ENCODE measurements around the gene B3GNT5. TPM values are rescaled to one million over a fixed set of nuclear protein-coding genes. Genes with fewer than 3 reads are reported as not detected.

The B3GNT5 gene
- polyA plus RNA-seq, 3 donors, result 14.1 to 17.7 (median 14.2) TPM

- H4K20me1 ChIP-seq (ENCODE audit: insufficient read depth, low read length), result no peaks in the 10 kb centered on the region
- H3K27me3 ChIP-seq (ENCODE audit: control insufficient read depth in 2 of 2, insufficient read depth in 2 of 2, low read length in 2 of 2), result no peaks in the 10 kb centered on the region
- H3K4me2 ChIP-seq (replicated peaks; ENCODE audit: extremely low read depth, low read length, poor library complexity, severe bottlenecking), result peak overlapping the region; percentile 27
- no peaks in the 10 kb centered on the region for H3K9me3 ChIP-seq (replicated peaks in 1 of 2; ENCODE audit: control insufficient read depth in 1 of 2, insufficient read depth in 1 of 2, low read length in 2 of 2)
- Mint-ChIP-seq H3K27ac (peak overlapping the region; percentile 77 to 94 (median 92)), H3K9me3 (peaks cover 0 to 8% (median 1%) of the 10 kb centered on the region in 7 donors), H3K36me3 (peaks cover 0 to 1% of the 10 kb centered on the region in 2 donors), H3K27me3 (ENCODE audit: low read depth in 3 of 3) (peaks cover 0 to 3% (median 3%) of the 10 kb centered on the region in 3 donors), H3K4me3 (peak overlapping the region; percentile 61 to 71), H3K4me1 (peaks cover 60% of the 10 kb centered on the region)
- peaks cover 46 to 49% of the 10 kb centered on the region in 2 donors for H3K4me1 ChIP-seq (ENCODE audit: control insufficient read depth in 1 of 2, insufficient read depth in 2 of 2, low read length in 2 of 2)
- intact Hi-C loops (cut with micrococcal nuclease), result loop anchor here (5.0 to 10.0 kb wide), 2 partner anchors 41 to 86 kb away; no protein-coding TSS in a partner anchor
- peak; percentile 76 to 93 (median 86) for DNase-seq
- H3K36me3 ChIP-seq (replicated peaks in 1 of 2; ENCODE audit: control insufficient read depth in 1 of 2, insufficient read depth in 2 of 2, low read length in 2 of 2), result no peaks in the 10 kb centered on the region
- H3K79me2 ChIP-seq (ENCODE audit: insufficient read depth, low read length), result no peaks in the 10 kb centered on the region
- peak overlapping the region in 1 of 3 experiments; percentile 21 for H3K4me3 ChIP-seq (replicated peaks in 1 of 3; ENCODE audit: low read depth in 2 of 3, low read length in 3 of 3)
- no peak overlapping the region for H2AFZ ChIP-seq (ENCODE audit: insufficient read depth, low read depth, low read length, poor library complexity, severe bottlenecking)
- TF ChIP-seq CTCF (IDR thresholded peaks at IDR 0.05), result no peak
- H3K9ac ChIP-seq (ENCODE audit: insufficient read depth, low read length, poor library complexity, severe bottlenecking), result no peak overlapping the region
- 0% methylated on average over 3 of the region's 5 CpGs for WGBS (ENCODE audit: insufficient coverage)
- peak overlapping the region in 1 of 2 donors; percentile 37 for H3K27ac ChIP-seq (ENCODE audit: low read depth in 1 of 2, low read length in 2 of 2)
Measured at GRCh38 chr3:183298701-183299153, 45.7 kb downstream of the B3GNT5 start.

- Histone ChIP-seq H3K9ac (ENCODE audit: insufficient read depth, low read length, poor library complexity, severe bottlenecking) (no peak overlapping the region), H3K27ac (ENCODE audit: low read depth in 1 of 2, low read length in 2 of 2) (no peak overlapping the region), H3K4me3 (replicated peaks in 1 of 3; ENCODE audit: low read depth in 2 of 3, low read length in 3 of 3) (no peak overlapping the region), H3K4me2 (replicated peaks; ENCODE audit: extremely low read depth, low read length, poor library complexity, severe bottlenecking) (no peak overlapping the region), H2AFZ (ENCODE audit: insufficient read depth, low read depth, low read length, poor library complexity, severe bottlenecking) (no peak overlapping the region), H3K36me3 (replicated peaks in 1 of 2; ENCODE audit: control insufficient read depth in 1 of 2, insufficient read depth in 2 of 2, low read length in 2 of 2) (no peaks in the 10 kb centered on the region), H3K27me3 (ENCODE audit: control insufficient read depth in 2 of 2, insufficient read depth in 2 of 2, low read length in 2 of 2) (no peaks in the 10 kb centered on the region), H3K4me1 (ENCODE audit: control insufficient read depth in 1 of 2, insufficient read depth in 2 of 2, low read length in 2 of 2) (peaks cover 50 to 54% of the 10 kb centered on the region in 2 donors), H3K79me2 (ENCODE audit: insufficient read depth, low read length) (no peaks in the 10 kb centered on the region), H3K9me3 (replicated peaks in 1 of 2; ENCODE audit: control insufficient read depth in 1 of 2, insufficient read depth in 1 of 2, low read length in 2 of 2) (no peaks in the 10 kb centered on the region), H4K20me1 (ENCODE audit: insufficient read depth, low read length) (no peaks in the 10 kb centered on the region)
- Mint-ChIP-seq H3K36me3 (peaks cover 0 to 1% of the 10 kb centered on the region in 2 donors), H3K4me3 (no peak overlapping the region), H3K4me1 (peaks cover 61% of the 10 kb centered on the region), H3K27me3 (ENCODE audit: low read depth in 3 of 3) (peaks cover 0 to 5% (median 3%) of the 10 kb centered on the region in 3 donors), H3K9me3 (peaks cover 0 to 8% (median 1%) of the 10 kb centered on the region in 7 donors), H3K27ac (peak overlapping the region in 2 of 7 donors; percentile 53 to 62)
- TF ChIP-seq CTCF (IDR thresholded peaks at IDR 0.05), result no peak
- WGBS (ENCODE audit: insufficient coverage), result 97% methylated on average over 4 of the region's 4 CpGs
- no peak for DNase-seq
- intact Hi-C loops (cut with micrococcal nuclease), result loop anchor here (5.0 to 10.0 kb wide), 3 partner anchors 43 to 85 kb away; partner anchors contain the start of gene B3GNT5 (in 1 of the 2)
Measured at GRCh38 chr3:183299976-183300375, 46.9 kb downstream of the B3GNT5 start.

All from CD14-positive monocyte (primary cell).